PC-9 (cell line): ENCODE measurements around the gene PARP12.

Experiments used
- CTCF ChIP-seq: fragments of 200-600 bp; sonication (generic); conservative IDR thresholded peaks from 2 replicates; pipeline ENCODE4 v1.6.1; 2017; ENCODE audit warnings: mixed run types, antibody characterized with exemption, mild to moderate bottlenecking, moderate library complexity
- EZH2 ChIP-seq: fragments of 200-600 bp; sonication (generic); IDR thresholded peaks from 2 replicates; pipeline ENCODE4 v1.8.0; 2017; ENCODE audit warnings: antibody characterized with exemption, low read depth

GRCh38 chr7:140050100-140050499 lies 12.7 kb downstream of the PARP12 start:
- no peak for TF ChIP-seq CTCF
- TF ChIP-seq EZH2: no peak
